ENCODE data around the gene RPS15A.
"Not testable (repeated sequence)": the region's sequence is repeated elsewhere in the genome, so short reads cannot be mapped to it uniquely, and the experiment has no call there.

The RPS15A gene

GRCh38 chr16:18796377-18796776, 6.2 kb upstream of the RPS15A start:
- no peak for DNase-seq

DNA sequence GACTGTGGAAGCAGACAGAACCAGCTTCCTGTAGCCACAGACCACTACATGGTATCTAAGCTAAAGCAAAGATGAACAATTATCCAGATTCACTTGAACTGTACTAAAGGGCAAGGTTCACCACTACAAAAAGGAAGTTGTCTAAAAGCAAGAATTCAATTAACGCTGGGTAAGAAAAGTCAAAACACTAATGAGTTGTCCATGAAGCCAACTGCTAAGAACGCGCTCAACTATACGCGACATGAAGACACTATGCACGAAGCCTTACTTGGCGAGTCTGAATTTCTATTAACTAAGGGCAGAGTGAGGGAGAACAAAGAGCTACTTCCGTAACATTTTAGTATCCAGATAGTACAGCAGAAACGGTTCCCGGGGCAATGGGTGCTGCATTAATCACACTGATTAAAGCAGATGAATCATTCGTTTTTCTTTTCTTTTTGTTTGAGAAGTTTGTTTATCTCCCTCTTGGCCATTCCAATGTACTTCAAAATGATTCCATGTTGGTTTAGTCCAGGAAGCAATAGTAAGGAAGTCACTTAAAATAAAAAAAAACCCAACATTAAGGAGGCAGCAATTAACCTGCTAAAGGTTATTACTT, 2.8 kb upstream of the RPS15A start:
- no peak for DNase-seq

- no peak for DNase-seq
Measured at GRCh38 chr16:18789515-18789849, 652 bp downstream of the RPS15A start.

- DNase-seq: no peak
Measured at GRCh38 chr16:18788828-18789514, 1.2 kb downstream of the RPS15A start.

GRCh38 chr16:18784917-18785623, 5.1 kb downstream of the RPS15A start:
- DNase-seq: no peak

DNA sequence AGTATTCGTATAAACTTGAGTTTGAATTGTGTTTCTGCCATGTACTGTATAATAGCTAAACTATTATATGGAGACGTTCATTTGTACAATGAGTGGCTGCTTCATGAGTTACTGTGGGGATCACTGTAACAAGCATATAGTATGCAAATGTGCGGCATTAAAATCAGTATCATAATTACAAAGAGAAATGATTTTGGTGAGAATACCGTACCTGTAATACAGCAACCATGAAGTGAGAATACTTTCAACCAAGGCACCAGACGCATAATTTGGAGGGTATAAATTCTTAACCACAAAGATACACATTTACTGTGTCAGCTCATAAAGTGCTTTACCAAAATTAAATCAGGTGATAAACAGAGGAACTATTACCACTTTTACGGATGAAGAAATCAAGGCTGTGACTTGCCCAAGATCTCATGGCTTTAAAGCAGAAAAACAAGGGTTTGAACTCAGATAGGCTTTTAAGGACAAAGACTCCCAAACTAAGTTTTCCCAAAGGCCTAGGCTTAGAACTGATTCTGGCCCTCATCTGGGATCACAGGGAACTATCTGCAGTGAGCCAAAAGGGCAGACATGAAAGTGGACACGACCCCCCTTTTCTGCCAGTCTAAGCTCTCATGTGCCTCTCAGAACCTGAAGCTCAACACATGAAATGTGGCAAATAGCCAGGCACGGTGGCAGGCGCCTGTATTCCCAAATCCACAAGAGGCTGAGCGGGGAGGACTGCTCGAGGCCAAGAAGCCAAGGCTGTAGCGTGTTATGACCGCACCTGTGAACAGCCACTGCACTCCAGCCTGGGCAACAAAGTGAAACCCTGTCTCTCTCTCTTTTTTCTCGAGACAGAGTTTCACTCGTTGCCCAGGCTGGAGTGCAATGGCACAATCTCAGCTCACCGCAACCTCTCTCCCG, 6.4 kb downstream of the RPS15A start:
- no peak for DNase-seq

GRCh38 chr16:18782697-18783429, 7.3 kb downstream of the RPS15A start:
- no peak for DNase-seq

DNA sequence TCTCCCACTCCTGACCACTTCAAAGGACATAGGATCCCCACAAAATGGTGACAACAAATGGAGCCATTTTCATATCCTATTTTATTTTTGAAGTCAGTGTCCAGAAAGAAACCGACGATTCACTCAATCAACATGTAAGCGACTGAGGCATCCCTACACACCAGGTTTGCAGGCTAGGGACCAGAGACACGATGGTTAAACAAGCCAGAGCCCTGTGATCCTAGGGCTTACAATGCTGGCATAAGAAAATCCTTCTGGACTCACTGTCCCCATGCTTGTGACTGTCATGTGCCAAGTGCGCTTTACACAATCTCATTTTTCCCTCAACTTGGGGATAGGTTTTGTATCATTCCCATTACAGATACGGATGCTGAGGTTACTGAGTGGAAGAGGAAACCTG, 8.9 kb downstream of the RPS15A start:
- DNase-seq: not testable (repeated sequence)

- not testable (repeated sequence) for DNase-seq
Measured at GRCh38 chr16:18780460-18781026, 9.6 kb downstream of the RPS15A start.

DNA sequence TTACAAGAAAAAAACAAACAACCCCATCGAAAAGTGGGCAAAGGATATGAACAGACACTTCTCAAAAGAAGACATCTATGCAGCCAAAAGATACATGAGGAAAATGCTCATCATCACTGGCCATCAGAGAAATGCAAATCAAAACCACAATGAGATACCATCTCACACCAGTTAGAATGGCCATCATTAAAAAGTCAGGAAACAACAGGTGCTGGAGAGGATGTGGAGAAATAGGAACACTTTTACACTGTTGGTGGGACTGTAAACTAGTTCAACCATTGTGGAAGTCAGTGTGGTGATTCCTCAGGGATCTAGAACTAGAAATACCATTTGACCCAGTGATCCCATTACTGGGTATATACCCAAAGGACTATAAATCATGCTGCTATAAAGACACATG, 12.5 kb downstream of the RPS15A start:
- DNase-seq: not testable (repeated sequence)

DNA sequence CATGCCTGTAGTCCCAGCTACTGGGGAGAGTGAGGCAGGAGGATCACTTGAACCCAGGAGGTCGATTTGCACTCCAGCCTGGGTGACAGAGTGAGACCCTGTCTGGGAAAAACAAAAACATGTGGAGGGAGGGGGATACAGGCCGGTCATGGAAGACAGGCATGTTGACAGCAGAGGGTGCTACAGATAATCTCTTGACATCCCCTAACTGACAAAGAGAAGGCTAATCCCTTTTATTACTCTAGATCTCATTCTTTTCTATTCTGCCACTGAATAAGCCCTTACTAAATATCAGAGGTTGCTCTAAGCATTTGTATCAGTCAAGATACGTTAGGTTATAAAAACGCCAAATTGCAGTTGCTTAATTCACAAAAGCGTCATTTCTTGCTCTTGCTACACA, 13.8 kb downstream of the RPS15A start:
- DNase-seq: not testable (repeated sequence)

DNA sequence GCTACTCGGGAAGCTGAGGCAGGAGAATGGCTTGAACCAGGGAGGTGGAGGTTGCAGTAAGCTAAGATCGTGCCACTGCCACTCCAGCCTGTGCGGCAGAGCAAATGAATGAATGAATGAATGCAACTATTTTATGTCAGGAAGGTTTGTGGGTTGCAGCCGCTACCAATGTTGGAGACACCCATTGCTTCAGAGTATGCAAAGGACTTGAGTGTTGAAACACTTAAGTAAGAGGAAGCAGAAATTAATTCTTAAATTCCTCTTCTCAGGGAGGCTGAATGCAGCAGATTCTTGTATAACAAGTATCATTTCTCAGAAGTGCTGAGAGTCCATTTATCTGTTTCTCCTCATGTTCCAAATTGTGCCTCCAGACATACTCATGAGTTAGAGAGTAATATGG, 15.5 kb downstream of the RPS15A start:
- DNase-seq: not testable (repeated sequence)

- DNase-seq: not testable (repeated sequence)
Measured at GRCh38 chr16:18772171-18772570, 18.0 kb downstream of the RPS15A start.

- DNase-seq: not testable (repeated sequence)
Measured at GRCh38 chr16:18770336-18770962, 19.7 kb downstream of the RPS15A start.

DNA sequence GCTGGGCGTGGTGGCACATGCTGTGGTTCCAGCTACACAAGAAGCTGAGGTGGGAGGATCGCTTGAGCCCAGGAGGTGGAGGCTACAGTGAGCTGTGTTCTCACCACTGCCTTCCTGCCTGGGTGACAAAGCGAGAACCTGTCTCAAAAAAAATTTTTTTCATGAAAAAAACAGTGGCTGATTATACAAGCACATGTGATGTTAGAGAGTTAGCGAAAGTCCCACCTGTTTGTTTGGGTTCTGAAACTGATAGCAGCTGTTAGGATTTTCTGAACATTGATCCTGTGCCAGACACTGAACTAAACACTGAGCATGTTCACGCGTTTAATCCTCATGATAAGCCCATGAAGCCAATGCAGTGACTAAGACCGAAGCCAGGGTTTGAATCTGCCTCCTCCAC, 22.9 kb downstream of the RPS15A start:
- DNase-seq: not testable (repeated sequence)

DNA sequence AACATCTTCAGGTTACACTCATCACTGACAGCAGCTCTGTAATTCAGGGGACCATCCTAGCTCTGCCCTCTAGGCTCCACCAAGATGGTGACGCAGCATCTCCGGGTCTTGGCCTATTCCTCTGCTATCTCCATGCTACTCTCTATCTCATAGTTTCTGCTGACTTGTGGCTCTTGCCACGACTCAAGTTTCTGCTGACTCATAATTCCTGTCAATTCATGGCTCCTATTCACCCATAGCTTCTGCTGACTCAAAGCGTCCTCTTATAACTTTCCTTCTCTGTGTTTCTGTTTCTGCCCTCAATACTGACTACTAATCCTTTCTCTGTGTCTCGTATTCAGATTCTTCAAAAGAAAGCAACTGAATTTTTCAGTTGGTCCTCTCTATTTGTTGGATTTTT, 27.4 kb downstream of the RPS15A start:
- not testable (repeated sequence) for DNase-seq

DNA sequence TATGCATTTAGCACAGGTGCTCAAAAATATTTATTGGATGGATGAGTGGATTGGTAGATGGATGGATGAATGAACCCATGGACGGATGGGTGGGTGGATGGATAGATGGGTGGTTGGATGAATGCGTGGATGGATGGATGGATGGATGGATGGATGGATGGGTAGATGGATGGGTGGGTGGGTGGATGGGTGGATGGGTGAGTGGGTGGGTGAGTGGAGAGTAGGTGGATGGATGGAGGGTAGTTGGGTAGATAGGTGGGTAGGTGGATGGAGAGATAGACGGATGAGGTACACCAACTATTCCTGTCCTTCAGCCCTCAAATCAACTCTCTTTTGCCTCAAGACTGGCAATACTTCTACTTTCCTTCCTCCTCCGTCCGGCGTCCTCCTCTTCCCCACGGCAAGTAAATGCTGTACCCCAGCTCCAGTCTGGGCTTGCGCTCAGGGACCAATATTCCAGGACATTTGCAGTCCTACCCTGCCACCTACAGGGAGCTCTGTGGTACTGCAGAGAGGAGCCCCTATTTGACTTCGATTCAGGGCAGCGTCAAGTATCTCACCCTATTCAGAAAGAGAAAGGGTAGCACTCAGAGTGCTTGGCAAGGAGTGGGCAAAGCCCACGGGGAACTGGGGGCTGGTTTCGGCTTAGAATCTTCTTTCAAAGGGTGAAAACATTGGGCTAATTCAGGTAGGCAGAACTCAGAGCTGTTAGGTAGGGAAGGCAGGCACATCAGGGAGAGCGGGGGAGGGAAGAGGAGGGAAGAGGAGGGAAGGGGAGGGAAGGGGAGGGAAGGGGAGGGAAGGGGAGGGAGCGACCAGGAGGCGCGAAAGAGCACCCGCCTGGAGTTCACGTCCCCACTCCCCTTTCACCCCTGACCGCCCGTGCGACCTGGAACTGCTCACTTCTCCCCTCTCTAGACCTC, 30.3 kb downstream of the RPS15A start:
- DNase-seq: peak in 1 of 2 experiments; percentile 18

GRCh38 chr16:18757960-18758660, 32.0 kb downstream of the RPS15A start:
- DNase-seq: not testable (repeated sequence)

DNA sequence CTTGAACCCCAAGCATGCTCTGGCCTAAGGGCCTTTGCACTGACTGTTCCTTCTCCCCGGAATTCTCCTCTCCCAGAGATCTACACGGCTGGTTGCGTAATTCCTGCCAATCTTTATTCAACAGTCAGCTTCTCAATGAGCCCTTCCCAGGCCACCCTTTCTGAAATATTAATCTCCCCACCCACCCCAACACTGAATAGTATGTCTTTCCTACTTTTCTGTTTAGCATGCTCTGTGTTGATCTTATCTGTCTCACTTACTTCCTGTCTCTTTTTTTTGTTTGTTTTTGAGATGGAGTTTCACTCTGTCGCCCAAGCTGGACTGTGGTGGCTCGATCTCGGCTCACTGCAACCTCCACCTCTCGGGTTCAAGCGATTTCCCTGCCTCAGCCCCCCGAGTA, 33.5 kb downstream of the RPS15A start:
- not testable (repeated sequence) for DNase-seq

DNA sequence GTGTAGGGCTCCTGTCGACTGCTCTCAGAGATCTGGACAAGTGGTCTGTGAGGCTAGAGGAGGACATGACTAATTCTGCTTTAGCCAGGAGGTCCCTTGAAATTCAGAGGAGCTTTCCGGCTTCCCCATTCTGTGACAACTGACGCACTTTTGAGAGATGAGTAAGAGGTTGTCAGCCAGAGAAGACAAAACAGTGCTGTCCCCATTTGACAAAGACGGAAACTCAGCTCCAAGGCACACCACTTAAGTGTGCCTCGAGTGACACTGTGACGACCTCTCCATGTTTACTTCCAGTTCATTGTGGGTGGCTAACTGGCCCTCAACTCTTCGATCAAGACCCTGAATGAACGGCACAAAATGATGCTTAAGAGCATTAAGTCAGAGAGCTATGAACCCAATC, 47.3 kb downstream of the RPS15A start:
- DNase-seq: not testable (repeated sequence)
